ENCODE measurements around the gene HEMGN. TPM values are rescaled to one million over a fixed set of nuclear protein-coding genes. Genes with fewer than 3 reads are reported as not detected.
"Not testable (repeated sequence)": the region's sequence is repeated elsewhere in the genome, so short reads cannot be mapped to it uniquely, and the experiment has no call there.

HEMGN gene
- total and polyA plus RNA-seq, 2 of the 13 experiments (the other 11 are each of a cell fraction or from before 2014, with no cell fraction given) = not detected

- TF ChIP-seq ZNF280B (CRISPR knock-in tag; IDR thresholded peaks at IDR 0.05; ENCODE audit: borderline replicate concordance) = peak; percentile 67; the same call in 1 of the 2 replicates
Measured at GRCh38 chr9:97950873-97951272, 12.9 kb upstream of the HEMGN start (continued).

- H2AFZ ChIP-seq (ENCODE audit: low read length); H3K4me3 ChIP-seq (replicated peaks in 1 of 3; ENCODE audit: insufficient read depth in 1 of 3, low read depth in 2 of 3, low read length in 3 of 3); in situ Hi-C loops (cut with HindIII; ENCODE audit: extremely low pct_ligation_motif_present, low pct_unique_long_range_greater_than_20kb); DNase-seq (ENCODE audit: low spot score); H3K79me2 ChIP-seq (ENCODE audit: insufficient read depth, low read length); H3K27me3 ChIP-seq (ENCODE audit: control insufficient read depth in 1 of 2, insufficient read depth in 2 of 2, low read length in 2 of 2); H3K9me3 ChIP-seq (ENCODE audit: low read length); intact Hi-C loops (cut with micrococcal nuclease; ENCODE audit: unreplicated experiment); H3K4me2 ChIP-seq (ENCODE audit: low read depth, low read length); H3K9ac ChIP-seq (ENCODE audit: insufficient read depth, low read depth, low read length); H4K20me1 ChIP-seq (ENCODE audit: insufficient read depth, low read length); FAIRE-seq; H3K27ac ChIP-seq (ENCODE audit: extremely low read length, insufficient read depth, low read length); CTCF ChIA-PET (ENCODE audit: low intra/inter-chr PET ratio, low total read pairs); ATAC-seq; POLR2A ChIA-PET; H3K36me3 ChIP-seq (replicated peaks in 1 of 2; ENCODE audit: control insufficient read depth in 1 of 2, insufficient read depth in 2 of 2, low read length in 2 of 2); H3K4me1 ChIP-seq (ENCODE audit: insufficient read depth, low read length); BruUV-seq (replicated peaks); TF ChIP-seq ATF7 (CRISPR knock-in tag; IDR thresholded peaks at IDR 0.05): not testable (repeated sequence)
- TF ChIP-seq ATF7 (IDR thresholded peaks at IDR 0.05) = peak; percentile 87
- 25% methylated on average over 2 of the region's 2 CpGs for WGBS (ENCODE audit: low lambda C conversion rate)
Measured at GRCh38 chr9:97947094-97947493, 9.1 kb upstream of the HEMGN start.

- DNase-seq (ENCODE audit: low spot score); CTCF ChIA-PET (ENCODE audit: low intra/inter-chr PET ratio, low total read pairs); H3K9ac ChIP-seq (ENCODE audit: insufficient read depth, low read depth, low read length); H3K4me3 ChIP-seq (replicated peaks in 1 of 3; ENCODE audit: insufficient read depth in 1 of 3, low read depth in 2 of 3, low read length in 3 of 3); H3K27me3 ChIP-seq (ENCODE audit: control insufficient read depth in 1 of 2, insufficient read depth in 2 of 2, low read length in 2 of 2); H3K36me3 ChIP-seq (replicated peaks in 1 of 2; ENCODE audit: control insufficient read depth in 1 of 2, insufficient read depth in 2 of 2, low read length in 2 of 2); H3K79me2 ChIP-seq (ENCODE audit: insufficient read depth, low read length); H2AFZ ChIP-seq (ENCODE audit: low read length); in situ Hi-C loops (cut with HindIII; ENCODE audit: extremely low pct_ligation_motif_present, low pct_unique_long_range_greater_than_20kb); FAIRE-seq; H3K4me1 ChIP-seq (ENCODE audit: insufficient read depth, low read length); POLR2A ChIA-PET; H3K27ac ChIP-seq (ENCODE audit: extremely low read length, insufficient read depth, low read length); H4K20me1 ChIP-seq (ENCODE audit: insufficient read depth, low read length); intact Hi-C loops (cut with micrococcal nuclease; ENCODE audit: unreplicated experiment); H3K9me3 ChIP-seq (ENCODE audit: low read length); ATAC-seq; H3K4me2 ChIP-seq (ENCODE audit: low read depth, low read length); BruUV-seq (replicated peaks): not testable (repeated sequence)
- 10% methylated on average over 2 of the region's 2 CpGs for WGBS (ENCODE audit: low lambda C conversion rate)
Measured at GRCh38 chr9:97945470-97945869, 7.5 kb upstream of the HEMGN start.
